ENCODE data around the gene THSD7A. TPM values are rescaled to one million over a fixed set of nuclear protein-coding genes. Genes with fewer than 3 reads are reported as not detected.

The THSD7A gene
- total and polyA plus RNA-seq, 9 of the 15 experiments (the other 6 are each of a cell fraction or from before 2014, with no cell fraction given): 0.01 to 0.02 TPM; not detected in 7

GRCh38 chr7:11726794-11727155 is 105.2 kb downstream of the THSD7A start:
- H3K27me3 ChIP-seq (ENCODE audit: control insufficient read depth in 2 of 2, insufficient read depth in 2 of 2, low read length in 2 of 2): no peaks in the 10 kb centered on the region
- FAIRE-seq: no peak
- no peaks in the 10 kb centered on the region for H3K9me3 ChIP-seq (replicated peaks; ENCODE audit: control insufficient read depth, insufficient read depth, low read depth, low read length)
- no peak overlapping the region for H3K4me2 ChIP-seq (ENCODE audit: insufficient read depth, low read length)
- intact Hi-C loops (cut with micrococcal nuclease): no loop called here
- no peaks in the 10 kb centered on the region for H3K79me2 ChIP-seq (ENCODE audit: control insufficient read depth, insufficient read depth, low read length)
- no peak for DNase-seq (ENCODE audit: extremely low read depth in 1 of 4, low spot score in 3 of 4)
- H2AFZ ChIP-seq (ENCODE audit: low read depth, low read length): no peak overlapping the region
- no peaks in the 10 kb centered on the region for H3K36me3 ChIP-seq (ENCODE audit: control insufficient read depth, insufficient read depth, low read length)
- POLR2A ChIA-PET: no interaction called here
- no peaks in the 10 kb centered on the region for H4K20me1 ChIP-seq (replicated peaks; ENCODE audit: control insufficient read depth, insufficient read depth, low read length)
- H3K4me3 ChIP-seq: no peak overlapping the region
- no TSS peak for BruUV-seq (replicated peaks)
- H3K4me1 ChIP-seq (replicated peaks in 1 of 2; ENCODE audit: control insufficient read depth in 2 of 2, insufficient read depth in 2 of 2, low read length in 2 of 2): no peaks in the 10 kb centered on the region
- ATAC-seq: no peak
- H3K9me1 ChIP-seq (ENCODE audit: control insufficient read depth, insufficient read depth, low read length): no peaks in the 10 kb centered on the region
- no peak overlapping the region for H3K9ac ChIP-seq (ENCODE audit: insufficient read depth in 1 of 2, low read depth in 2 of 2, low read length in 2 of 2)
- TF ChIP-seq ZEB2 (IDR thresholded peaks at IDR 0.05) (no peak), HLTF (IDR thresholded peaks at IDR 0.05) (no peak), RBM22 (IDR thresholded peaks at IDR 0.05; ENCODE audit: low read depth, low read length, poor library complexity, severe bottlenecking) (no peak), NBN (IDR thresholded peaks at IDR 0.05; ENCODE audit: low read depth) (no peak), RFX7 (CRISPR knock-in tag; IDR thresholded peaks at IDR 0.05) (no peak), TEAD4 (IDR thresholded peaks at IDR 0.05; ENCODE audit: low read length) (no peak), TEAD4 (CRISPR knock-in tag; IDR thresholded peaks at IDR 0.05; ENCODE audit: borderline replicate concordance) (no peak), TAF1 (IDR thresholded peaks at IDR 0.05; ENCODE audit: control insufficient read depth, extremely low read depth, insufficient read depth, low read length, severe bottlenecking) (no peak), HDAC3 (IDR thresholded peaks at IDR 0.05; ENCODE audit: borderline replicate concordance, partially characterized antibody) (no peak), TBL1XR1 (IDR thresholded peaks at IDR 0.05; ENCODE audit: low read length in 2 of 2) (no peak), CCAR2 (IDR thresholded peaks at IDR 0.05; ENCODE audit: low read depth, low read length) (no peak), IRF2 (CRISPR knock-in tag; IDR thresholded peaks at IDR 0.05) (no peak), TEAD1 (CRISPR knock-in tag; IDR thresholded peaks at IDR 0.05) (no peak), THRAP3 (IDR thresholded peaks at IDR 0.05; ENCODE audit: borderline replicate concordance) (no peak), NFIC (IDR thresholded peaks at IDR 0.05) (no peak), ETV5 (CRISPR knock-in tag; IDR thresholded peaks at IDR 0.05; ENCODE audit: low read depth) (no peak), ARID1B (IDR thresholded peaks at IDR 0.05) (no peak), IRF9 (tag; IDR thresholded peaks at IDR 0.05) (no peak)
- TF ChIP-seq, protein P1, sequence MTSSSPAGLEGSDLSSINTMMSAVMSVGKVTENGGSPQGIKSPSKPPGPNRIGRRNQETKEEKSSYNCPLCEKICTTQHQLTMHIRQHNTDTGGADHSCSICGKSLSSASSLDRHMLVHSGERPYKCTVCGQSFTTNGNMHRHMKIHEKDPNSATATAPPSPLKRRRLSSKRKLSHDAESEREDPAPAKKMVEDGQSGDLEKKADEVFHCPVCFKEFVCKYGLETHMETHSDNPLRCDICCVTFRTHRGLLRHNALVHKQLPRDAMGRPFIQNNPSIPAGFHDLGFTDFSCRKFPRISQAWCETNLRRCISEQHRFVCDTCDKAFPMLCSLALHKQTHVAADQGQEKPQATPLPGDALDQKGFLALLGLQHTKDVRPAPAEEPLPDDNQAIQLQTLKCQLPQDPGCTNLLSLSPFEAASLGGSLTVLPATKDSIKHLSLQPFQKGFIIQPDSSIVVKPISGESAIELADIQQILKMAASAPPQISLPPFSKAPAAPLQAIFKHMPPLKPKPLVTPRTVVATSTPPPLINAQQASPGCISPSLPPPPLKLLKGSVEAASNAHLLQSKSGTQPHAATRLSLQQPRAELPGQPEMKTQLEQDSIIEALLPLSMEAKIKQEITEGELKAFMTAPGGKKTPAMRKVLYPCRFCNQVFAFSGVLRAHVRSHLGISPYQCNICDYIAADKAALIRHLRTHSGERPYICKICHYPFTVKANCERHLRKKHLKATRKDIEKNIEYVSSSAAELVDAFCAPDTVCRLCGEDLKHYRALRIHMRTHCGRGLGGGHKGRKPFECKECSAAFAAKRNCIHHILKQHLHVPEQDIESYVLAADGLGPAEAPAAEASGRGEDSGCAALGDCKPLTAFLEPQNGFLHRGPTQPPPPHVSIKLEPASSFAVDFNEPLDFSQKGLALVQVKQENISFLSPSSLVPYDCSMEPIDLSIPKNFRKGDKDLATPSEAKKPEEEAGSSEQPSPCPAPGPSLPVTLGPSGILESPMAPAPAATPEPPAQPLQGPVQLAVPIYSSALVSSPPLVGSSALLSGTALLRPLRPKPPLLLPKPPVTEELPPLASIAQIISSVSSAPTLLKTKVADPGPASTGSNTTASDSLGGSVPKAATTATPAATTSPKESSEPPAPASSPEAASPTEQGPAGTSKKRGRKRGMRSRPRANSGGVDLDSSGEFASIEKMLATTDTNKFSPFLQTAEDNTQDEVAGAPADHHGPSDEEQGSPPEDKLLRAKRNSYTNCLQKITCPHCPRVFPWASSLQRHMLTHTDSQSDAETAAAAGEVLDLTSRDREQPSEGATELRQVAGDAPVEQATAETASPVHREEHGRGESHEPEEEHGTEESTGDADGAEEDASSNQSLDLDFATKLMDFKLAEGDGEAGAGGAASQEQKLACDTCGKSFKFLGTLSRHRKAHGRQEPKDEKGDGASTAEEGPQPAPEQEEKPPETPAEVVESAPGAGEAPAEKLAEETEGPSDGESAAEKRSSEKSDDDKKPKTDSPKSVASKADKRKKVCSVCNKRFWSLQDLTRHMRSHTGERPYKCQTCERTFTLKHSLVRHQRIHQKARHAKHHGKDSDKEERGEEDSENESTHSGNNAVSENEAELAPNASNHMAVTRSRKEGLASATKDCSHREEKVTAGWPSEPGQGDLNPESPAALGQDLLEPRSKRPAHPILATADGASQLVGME (CRISPR knock-in tag; IDR thresholded peaks at IDR 0.05): no peak
- WGBS (ENCODE audit: insufficient coverage, low coverage, missing lambda C conversion rate): 0% methylated on average over 6 of the region's 6 CpGs
- CTCF ChIA-PET (ENCODE audit: low intra/inter-chr PET ratio): no interaction called here
- in situ Hi-C loops (cut with MboI): no loop called here
- H3K27ac ChIP-seq (ENCODE audit: extremely low read depth, low read depth, low read length): no peak overlapping the region
